Calu3 (cell line): Measurements from ENCODE around the gene ASCC2. TPM values are rescaled to one million over a fixed set of nuclear protein-coding genes. Genes with fewer than 3 reads are reported as not detected.

Experiments used
- BruUV-seq: library from RNA; stranded (reverse); fragments of 400-500 nt; replicated peaks from 2 replicates; lab custom pipeline; 2021; lab: Mats Ljungman, UMichigan
- CTCF ChIA-PET: fragments of 300-600 bp; sonication (Branson Sonifier 250); formaldehyde crosslinking; loops from one replicate; lab custom pipeline; 2022; ENCODE audit warnings: antibody characterized with exemption; lab: Charles Lee
- DNase-seq: peaks from one replicate; pipeline ENCODE4 v3.0.0; 2022
- H3K27ac Mint-ChIP-seq: one replicate; pipeline ENCODE4 v1.8.0; 2022; ENCODE audit warnings: mixed read lengths; ENCODE audit not compliant: unreplicated experiment
- H3K27me3 Mint-ChIP-seq: one replicate; pipeline ENCODE4 v1.8.0; 2022; ENCODE audit warnings: mixed read lengths; ENCODE audit not compliant: unreplicated experiment
- H3K36me3 Mint-ChIP-seq: one replicate; pipeline ENCODE4 v1.8.0; 2022; ENCODE audit warnings: mild to moderate bottlenecking, moderate library complexity, mixed read lengths; ENCODE audit not compliant: insufficient read depth, unreplicated experiment
- H3K4me1 Mint-ChIP-seq: one replicate; pipeline ENCODE4 v1.8.0; 2022; ENCODE audit warnings: mild to moderate bottlenecking, low read depth, mixed read lengths; ENCODE audit not compliant: unreplicated experiment
- H3K4me3 Mint-ChIP-seq: one replicate; pipeline ENCODE4 v1.8.0; 2022; ENCODE audit warnings: mild to moderate bottlenecking, low read depth, moderate library complexity, mixed read lengths; ENCODE audit not compliant: unreplicated experiment
- H3K9me3 Mint-ChIP-seq: one replicate; pipeline ENCODE4 v1.8.0; 2022; ENCODE audit warnings: low read depth, mixed read lengths; ENCODE audit not compliant: unreplicated experiment
- intact Hi-C: fragments of 100-400 bp; cut with micrococcal nuclease; formaldehyde crosslinking; loops from one replicate; pipeline ENCODE4 v1.10.0; 2022; ENCODE audit not compliant: unreplicated experiment
- total RNA-seq: library from RNA; stranded (reverse); gene quantifications from 2 replicates; pipeline ENCODE4 v1.2.3, GENCODE V29; 2022
- TF ChIP-seq, protein P1 (sequence below): fragments of 200-600 bp; IDR thresholded peaks from one replicate; pipeline ENCODE4 v1.8.0; 2022; ENCODE audit warnings: antibody characterized with exemption; ENCODE audit not compliant: unreplicated experiment

ASCC2 gene
- total RNA-seq, 1 experiment from 2014 or later = 62.6 TPM

DNA sequence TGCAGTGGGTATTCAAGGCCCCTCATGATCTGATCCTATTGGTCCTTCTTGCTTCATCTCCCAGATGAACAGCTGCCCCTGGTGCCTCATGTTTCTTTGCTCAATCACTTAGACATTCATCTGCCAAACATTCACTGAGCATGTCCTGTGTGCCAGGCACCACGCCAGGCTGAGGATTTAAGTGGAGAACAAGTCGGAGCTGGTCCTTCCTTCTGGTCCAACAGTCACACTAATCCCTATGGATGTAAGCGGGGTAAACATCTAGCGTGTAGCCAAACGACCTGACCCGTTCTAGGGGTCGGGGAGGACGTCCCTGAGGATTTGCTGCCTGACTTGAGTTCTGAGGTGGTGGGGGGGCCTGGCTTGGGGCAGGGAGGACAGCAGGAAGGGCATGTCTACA is 93.2 kb downstream of the ASCC2 start:
- H3K9me3 Mint-ChIP-seq = no peaks in the 10 kb centered on the region
- DNase-seq = no peak
- intact Hi-C loops = no loop called here
- peaks cover 5% of the 10 kb centered on the region for H3K36me3 Mint-ChIP-seq
- H3K27me3 Mint-ChIP-seq = no peaks in the 10 kb centered on the region
- H3K4me3 Mint-ChIP-seq = no peak overlapping the region
- BruUV-seq = no TSS peak
- no peak overlapping the region for H3K27ac Mint-ChIP-seq
- CTCF ChIA-PET = no interaction called here
- TF ChIP-seq, protein P1, sequence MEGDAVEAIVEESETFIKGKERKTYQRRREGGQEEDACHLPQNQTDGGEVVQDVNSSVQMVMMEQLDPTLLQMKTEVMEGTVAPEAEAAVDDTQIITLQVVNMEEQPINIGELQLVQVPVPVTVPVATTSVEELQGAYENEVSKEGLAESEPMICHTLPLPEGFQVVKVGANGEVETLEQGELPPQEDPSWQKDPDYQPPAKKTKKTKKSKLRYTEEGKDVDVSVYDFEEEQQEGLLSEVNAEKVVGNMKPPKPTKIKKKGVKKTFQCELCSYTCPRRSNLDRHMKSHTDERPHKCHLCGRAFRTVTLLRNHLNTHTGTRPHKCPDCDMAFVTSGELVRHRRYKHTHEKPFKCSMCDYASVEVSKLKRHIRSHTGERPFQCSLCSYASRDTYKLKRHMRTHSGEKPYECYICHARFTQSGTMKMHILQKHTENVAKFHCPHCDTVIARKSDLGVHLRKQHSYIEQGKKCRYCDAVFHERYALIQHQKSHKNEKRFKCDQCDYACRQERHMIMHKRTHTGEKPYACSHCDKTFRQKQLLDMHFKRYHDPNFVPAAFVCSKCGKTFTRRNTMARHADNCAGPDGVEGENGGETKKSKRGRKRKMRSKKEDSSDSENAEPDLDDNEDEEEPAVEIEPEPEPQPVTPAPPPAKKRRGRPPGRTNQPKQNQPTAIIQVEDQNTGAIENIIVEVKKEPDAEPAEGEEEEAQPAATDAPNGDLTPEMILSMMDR = no peak
- H3K4me1 Mint-ChIP-seq = no peaks in the 10 kb centered on the region

DNA sequence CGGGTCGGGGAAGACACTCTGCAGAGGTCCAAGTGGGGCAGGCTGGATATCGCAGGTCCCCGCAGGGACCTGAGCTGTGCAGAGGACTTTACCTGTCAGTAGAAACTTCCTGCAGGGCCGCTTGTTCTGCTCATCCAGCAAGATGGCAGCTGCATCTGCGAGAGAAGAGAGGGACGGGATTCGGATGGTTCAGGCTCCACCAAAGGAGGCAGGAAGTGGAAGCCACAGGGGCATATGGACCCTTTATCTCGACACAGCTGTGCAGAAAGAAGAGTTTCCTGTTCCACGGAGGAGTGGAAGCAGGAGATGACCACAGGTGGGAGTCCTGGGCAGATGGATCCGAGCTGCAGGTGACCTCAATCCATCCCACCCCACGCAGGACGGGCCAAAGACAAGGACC is 95.7 kb downstream of the ASCC2 start:
- Mint-ChIP-seq H3K4me3 (no peak overlapping the region), H3K4me1 (no peaks in the 10 kb centered on the region), H3K27me3 (no peaks in the 10 kb centered on the region), H3K27ac (no peak overlapping the region), H3K36me3 (no peaks in the 10 kb centered on the region), H3K9me3 (no peaks in the 10 kb centered on the region)
- TF ChIP-seq, protein P1 = no peak
- CTCF ChIA-PET = no interaction called here
- BruUV-seq = no TSS peak
- intact Hi-C loops = no loop called here
- DNase-seq = no peak

DNA sequence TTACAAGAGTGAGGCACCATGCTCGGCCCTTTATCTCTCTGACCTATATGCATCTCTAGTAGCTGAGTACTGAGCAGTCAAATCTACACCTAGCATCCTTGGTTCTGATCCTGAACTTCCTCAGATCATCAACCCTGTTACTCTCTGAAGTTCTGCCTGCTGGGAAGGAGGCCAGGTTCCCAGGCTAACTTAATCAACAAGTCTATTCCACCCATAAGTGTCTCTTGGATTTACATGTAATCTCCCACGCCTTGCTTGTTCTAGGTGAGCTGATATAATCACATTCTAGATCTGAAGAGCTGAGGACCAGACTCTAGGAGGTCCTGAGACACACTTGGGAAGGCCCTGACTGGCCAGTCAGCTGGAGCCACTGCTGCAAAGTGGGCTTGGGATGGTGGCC is 96.1 kb downstream of the ASCC2 start:
- intact Hi-C loops = no loop called here
- Mint-ChIP-seq H3K9me3 (no peaks in the 10 kb centered on the region), H3K27me3 (no peaks in the 10 kb centered on the region), H3K4me1 (no peaks in the 10 kb centered on the region), H3K27ac (no peak overlapping the region), H3K36me3 (no peaks in the 10 kb centered on the region), H3K4me3 (no peak overlapping the region)
- CTCF ChIA-PET = no interaction called here
- BruUV-seq = no TSS peak
- TF ChIP-seq, protein P1 = no peak
- DNase-seq = no peak

DNA sequence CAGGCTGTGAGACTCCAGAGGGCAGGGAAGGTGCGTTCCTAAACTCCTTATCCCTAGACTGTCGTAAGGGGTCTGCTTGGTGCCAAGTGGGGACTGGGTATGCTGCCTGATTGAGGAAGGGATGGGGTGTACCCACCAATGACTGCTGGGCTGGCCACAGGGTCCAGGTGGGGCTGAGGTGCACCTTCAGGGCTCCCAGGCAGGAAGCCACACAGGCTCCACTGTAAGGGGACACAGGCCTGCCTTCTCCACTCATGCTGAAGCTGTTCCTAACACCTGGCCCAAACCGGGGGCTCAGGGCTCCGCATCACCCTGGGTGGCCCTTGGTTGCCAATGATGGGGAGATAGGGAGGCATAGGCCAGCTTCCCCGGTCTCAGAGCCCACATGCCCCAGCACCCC is 97.9 kb downstream of the ASCC2 start:
- BruUV-seq = no TSS peak
- no peak for DNase-seq
- Mint-ChIP-seq H3K36me3 (no peaks in the 10 kb centered on the region), H3K4me1 (no peaks in the 10 kb centered on the region), H3K4me3 (no peak overlapping the region), H3K27ac (no peak overlapping the region), H3K9me3 (no peaks in the 10 kb centered on the region), H3K27me3 (no peaks in the 10 kb centered on the region)
- TF ChIP-seq, protein P1 = no peak
- CTCF ChIA-PET = interaction anchor here (0.6 kb wide), 1 partner anchor 32 kb away, joined by 3 read pairs; no protein-coding TSS in a partner anchor
- intact Hi-C loops = no loop called here
